A549 treated with GW870086 at 1 μM for 4 hours (cell line): Measurements from ENCODE around the gene COL8A2. TPM values are rescaled to one million over a fixed set of nuclear protein-coding genes. Genes with fewer than 3 reads are reported as not detected.

Experiments used
- total RNA-seq: library from RNA; stranded (reverse); fragments of 200-300 nt; extraction: Qiagen RNA extraction; gene quantifications from 5 replicates; pipeline ENCODE4 v1.2.3, GENCODE V29; 2022; ENCODE audit warnings: low read depth

Gene COL8A2
- total RNA-seq: 0.07 to 0.19 TPM (median 0.10 TPM) in 5 replicates

GRCh38 chr1:36125129-36125991, at the start of gene COL8A2:
TSS of gene COL8A2 (minus strand) at chr1:36125222. CDS start at chr1:36100242, 24,980 bp downstream.

GRCh38 chr1:36155408-36156328, 30.6 kb upstream of the COL8A2 start, which contains the start of gene MAP7D1:
TSS of gene MAP7D1 (plus strand) at chr1:36156160. CDS start at chr1:36156418, 258 bp downstream.

GRCh38 chr1:36149237-36149972, 24.4 kb upstream of the COL8A2 start, which contains the start of gene TRAPPC3:
TSS of gene TRAPPC3 (minus strand) at chr1:36149486. CDS start at chr1:36149378, 108 bp downstream.

GRCh38 chr1:36088577-36089392, 36.2 kb downstream of the COL8A2 start, which contains the start of gene ADPRS:
TSS of gene ADPRS (plus strand) at chr1:36088892. CDS start at chr1:36088905, 13 bp downstream.

GRCh38 chr1:36083635-36084496, 41.2 kb downstream of the COL8A2 start, which contains the start of gene TEKT2:
TSS of gene TEKT2 (plus strand) at chr1:36084094. CDS start at chr1:36084922, 828 bp downstream.

Other genes with a start within 250 kb of the COL8A2 start
- 2.6 to 5.0 TPM (median 4.0 TPM) in 5 replicates for gene AGO1, start 242.0 kb downstream of the COL8A2 start, total RNA-seq
- gene AGO3, start 194.1 kb downstream of the COL8A2 start, total RNA-seq: 5.5 to 8.1 TPM (median 7.1 TPM) in 5 replicates
- gene TEKT2, start 41.1 kb downstream of the COL8A2 start, total RNA-seq: not detected in 5 replicates
- gene ADPRS, start 36.3 kb downstream of the COL8A2 start, total RNA-seq: 23.7 to 31.7 TPM (median 28.6 TPM) in 5 replicates
- 73.8 to 83.7 TPM (median 78.8 TPM) in 5 replicates for gene TRAPPC3, start 24.3 kb upstream of the COL8A2 start, total RNA-seq
- gene MAP7D1, start 30.9 kb upstream of the COL8A2 start, total RNA-seq: 176 to 195 TPM (median 184 TPM) in 5 replicates
- 58.1 to 70.9 TPM (median 67.3 TPM) in 5 replicates for gene THRAP3, start 99.2 kb upstream of the COL8A2 start, total RNA-seq
- 2.0 to 3.2 TPM (median 2.3 TPM) in 5 replicates for gene SH3D21, start 181.1 kb upstream of the COL8A2 start, total RNA-seq
- gene EVA1B, start 198.4 kb upstream of the COL8A2 start, total RNA-seq: 11.7 to 24.8 TPM (median 22.8 TPM) in 5 replicates